ENCODE data around the gene CDON.

Gene CDON

DNA sequence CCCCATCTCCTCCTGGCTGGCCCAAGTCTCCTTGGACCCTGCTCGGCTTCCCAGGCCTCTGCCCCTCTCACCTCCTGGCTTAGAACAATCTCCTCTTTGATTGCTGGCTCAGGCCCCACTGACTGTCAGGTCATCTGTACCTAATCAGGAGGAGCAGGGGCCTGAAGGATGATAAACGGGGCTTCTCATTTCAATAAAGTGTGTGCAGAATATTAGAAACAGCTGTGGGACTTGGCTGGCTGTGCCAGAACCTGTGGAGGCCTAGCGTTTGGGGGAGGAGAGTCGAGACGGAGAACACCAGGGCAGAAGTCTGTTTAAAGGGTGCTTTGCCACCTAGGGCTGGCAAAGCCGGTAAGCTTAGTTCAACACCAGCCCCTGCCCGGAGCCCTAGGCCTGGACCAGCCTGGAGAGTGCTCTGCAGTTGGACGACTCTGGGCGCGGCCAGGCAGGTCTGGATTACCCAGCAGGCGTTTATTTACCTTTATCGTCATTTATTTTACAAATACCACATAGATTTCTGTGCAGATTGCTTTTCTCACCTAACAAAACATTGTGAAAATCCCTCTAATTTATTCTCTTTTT, 127.0 kb downstream of the CDON start:
- WGBS, 2 experiments, result 92 to 93% methylated on average over 12 of the region's 12 CpGs
- Histone ChIP-seq H3K36me3 (ENCODE audit: control insufficient read depth, insufficient read depth, low read length) (no peaks in the 10 kb centered on the region), H3K9me3 (ENCODE audit: control insufficient read depth, low read length) (no peaks in the 10 kb centered on the region), H3K27ac (ENCODE audit: insufficient read depth, low read depth, low read length, poor library complexity, severe bottlenecking) (no peak overlapping the region), H3K4me1 (ENCODE audit: control insufficient read depth, insufficient read depth, low read length) (peaks cover 11% of the 10 kb centered on the region), H3K27me3 (ENCODE audit: control insufficient read depth, insufficient read depth, low read length, poor library complexity, severe bottlenecking) (no peaks in the 10 kb centered on the region), H3K4me3 (ENCODE audit: insufficient read depth, low read depth, low read length) (no peak overlapping the region)

DNA sequence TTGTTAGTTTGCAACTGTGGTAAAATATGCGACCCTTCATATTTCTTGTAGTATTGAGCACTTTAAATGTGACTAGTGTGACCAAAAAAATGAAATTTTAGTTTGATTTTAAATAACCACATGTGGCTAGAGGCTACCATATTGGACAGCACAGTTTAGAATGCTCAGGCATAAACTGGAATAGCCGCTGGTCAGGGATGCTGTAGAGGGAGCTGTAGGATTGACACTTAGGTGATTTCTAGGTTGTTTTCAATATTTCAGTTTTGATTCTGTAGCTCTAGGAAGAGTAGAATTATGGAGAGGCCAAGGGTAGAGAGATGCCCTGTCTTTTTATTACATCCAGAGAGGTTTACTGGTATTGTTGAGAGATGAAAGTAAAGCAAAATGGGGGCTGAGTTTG, 127.6 kb downstream of the CDON start:
- H3K4me3 ChIP-seq (ENCODE audit: insufficient read depth, low read depth, low read length), result no peak overlapping the region
- no peak overlapping the region for H3K27ac ChIP-seq (ENCODE audit: insufficient read depth, low read depth, low read length, poor library complexity, severe bottlenecking)
- peaks cover 11% of the 10 kb centered on the region for H3K4me1 ChIP-seq (ENCODE audit: control insufficient read depth, insufficient read depth, low read length)
- no peaks in the 10 kb centered on the region for H3K9me3 ChIP-seq (ENCODE audit: control insufficient read depth, low read length)
- 95 to 98% methylated on average over 2 of the region's 2 CpGs for WGBS, 2 experiments
- no peaks in the 10 kb centered on the region for H3K36me3 ChIP-seq (ENCODE audit: control insufficient read depth, insufficient read depth, low read length)
- no peaks in the 10 kb centered on the region for H3K27me3 ChIP-seq (ENCODE audit: control insufficient read depth, insufficient read depth, low read length, poor library complexity, severe bottlenecking)

DNA sequence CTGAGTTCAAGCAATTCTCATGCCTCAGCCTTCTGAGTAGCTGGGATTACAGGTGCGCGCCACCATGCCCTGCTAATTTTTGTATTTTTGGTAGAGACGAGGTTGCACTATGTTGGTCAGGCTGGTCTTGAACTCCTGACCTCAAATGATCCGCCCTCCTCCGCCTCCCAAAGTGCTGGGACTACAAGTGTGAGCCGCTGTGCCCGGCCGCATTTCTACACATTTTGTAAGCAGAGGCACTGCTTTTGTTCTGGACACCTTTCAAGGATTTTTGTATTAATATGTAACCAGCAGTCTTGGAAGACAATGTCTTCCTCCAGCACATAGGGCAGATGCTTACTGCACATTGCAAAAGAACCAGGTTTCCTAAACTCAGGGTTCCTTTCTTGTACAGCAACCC, 128.2 kb downstream of the CDON start:
- Histone ChIP-seq H3K4me3 (ENCODE audit: insufficient read depth, low read depth, low read length) (no peak overlapping the region), H3K27ac (ENCODE audit: insufficient read depth, low read depth, low read length, poor library complexity, severe bottlenecking) (no peak overlapping the region), H3K27me3 (ENCODE audit: control insufficient read depth, insufficient read depth, low read length, poor library complexity, severe bottlenecking) (no peaks in the 10 kb centered on the region), H3K9me3 (ENCODE audit: control insufficient read depth, low read length) (no peaks in the 10 kb centered on the region), H3K4me1 (ENCODE audit: control insufficient read depth, insufficient read depth, low read length) (peaks cover 10% of the 10 kb centered on the region), H3K36me3 (ENCODE audit: control insufficient read depth, insufficient read depth, low read length) (no peaks in the 10 kb centered on the region)
- 93 to 95% methylated on average over 8 of the region's 8 CpGs for WGBS, 2 experiments

DNA sequence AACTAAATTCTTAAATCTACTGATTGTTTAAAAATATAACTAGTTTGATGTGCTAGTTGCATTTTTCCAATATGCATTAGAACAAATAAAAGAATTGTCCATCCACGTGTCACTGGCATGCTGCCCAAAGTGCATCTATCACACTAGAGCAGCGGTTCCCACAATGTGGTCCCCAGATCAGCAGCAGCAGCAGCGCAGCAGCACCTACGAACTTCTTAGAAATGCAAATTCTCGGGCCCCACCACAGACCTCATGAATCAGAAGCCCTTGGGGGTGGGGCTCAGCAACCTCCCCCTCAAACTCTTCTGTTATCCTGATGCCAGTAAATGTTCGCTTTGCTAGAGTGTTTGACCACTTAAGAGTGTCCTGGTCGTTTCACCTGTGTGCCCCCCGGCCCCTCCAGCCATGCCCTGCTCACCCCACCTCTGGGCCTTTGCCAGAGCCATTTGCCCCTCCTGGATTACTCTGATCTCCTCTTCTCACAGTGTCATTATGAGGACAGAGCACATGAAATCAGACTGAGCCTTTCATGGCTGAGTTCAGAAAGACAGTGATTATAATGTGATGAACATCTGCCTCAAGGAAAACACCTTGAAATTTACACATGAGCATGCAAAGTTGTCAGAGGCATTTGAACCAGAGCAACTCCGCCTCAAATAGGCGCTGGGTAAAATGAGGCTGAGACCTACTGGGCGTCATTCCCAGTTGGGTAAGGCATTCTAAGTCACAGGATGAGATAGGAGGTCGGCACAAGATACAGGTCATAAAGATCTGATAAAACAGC, 129.4 kb downstream of the CDON start:
- Histone ChIP-seq H3K4me3 (ENCODE audit: insufficient read depth, low read depth, low read length) (no peak overlapping the region), H3K36me3 (ENCODE audit: control insufficient read depth, insufficient read depth, low read length) (no peaks in the 10 kb centered on the region), H3K9me3 (ENCODE audit: control insufficient read depth, low read length) (no peaks in the 10 kb centered on the region), H3K27me3 (ENCODE audit: control insufficient read depth, insufficient read depth, low read length, poor library complexity, severe bottlenecking) (no peaks in the 10 kb centered on the region), H3K4me1 (ENCODE audit: control insufficient read depth, insufficient read depth, low read length) (no peaks in the 10 kb centered on the region), H3K27ac (ENCODE audit: insufficient read depth, low read depth, low read length, poor library complexity, severe bottlenecking) (no peak overlapping the region)
- WGBS, 2 experiments, result 52 to 55% methylated on average over 12 of the region's 12 CpGs

DNA sequence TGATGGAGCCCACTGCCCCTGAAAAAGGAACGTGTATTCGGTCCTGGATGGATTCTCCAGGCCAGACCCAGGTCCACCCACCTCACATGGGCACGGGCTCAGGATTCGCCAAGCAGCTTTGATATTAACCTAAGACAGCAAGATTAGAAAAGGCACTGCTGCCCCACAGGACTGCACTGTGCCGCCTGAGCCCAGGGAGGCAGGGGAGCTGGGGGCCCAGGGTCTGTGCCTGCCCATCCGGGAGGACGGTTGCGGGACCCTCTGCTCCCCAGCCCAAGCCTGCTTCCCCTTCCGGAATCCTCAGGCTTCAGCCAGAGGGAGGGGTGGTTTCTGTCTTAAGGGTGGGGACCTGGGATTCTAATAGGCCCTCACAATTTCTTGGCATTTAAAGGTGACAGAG, 130.4 kb downstream of the CDON start:
- Histone ChIP-seq H3K27ac (ENCODE audit: insufficient read depth, low read depth, low read length, poor library complexity, severe bottlenecking) (no peak overlapping the region), H3K4me1 (ENCODE audit: control insufficient read depth, insufficient read depth, low read length) (no peaks in the 10 kb centered on the region), H3K27me3 (ENCODE audit: control insufficient read depth, insufficient read depth, low read length, poor library complexity, severe bottlenecking) (no peaks in the 10 kb centered on the region), H3K9me3 (ENCODE audit: control insufficient read depth, low read length) (no peaks in the 10 kb centered on the region), H3K4me3 (ENCODE audit: insufficient read depth, low read depth, low read length) (no peak overlapping the region), H3K36me3 (ENCODE audit: control insufficient read depth, insufficient read depth, low read length) (no peaks in the 10 kb centered on the region)
- WGBS, 2 experiments, result 84 to 88% methylated on average over 9 of the region's 9 CpGs

DNA sequence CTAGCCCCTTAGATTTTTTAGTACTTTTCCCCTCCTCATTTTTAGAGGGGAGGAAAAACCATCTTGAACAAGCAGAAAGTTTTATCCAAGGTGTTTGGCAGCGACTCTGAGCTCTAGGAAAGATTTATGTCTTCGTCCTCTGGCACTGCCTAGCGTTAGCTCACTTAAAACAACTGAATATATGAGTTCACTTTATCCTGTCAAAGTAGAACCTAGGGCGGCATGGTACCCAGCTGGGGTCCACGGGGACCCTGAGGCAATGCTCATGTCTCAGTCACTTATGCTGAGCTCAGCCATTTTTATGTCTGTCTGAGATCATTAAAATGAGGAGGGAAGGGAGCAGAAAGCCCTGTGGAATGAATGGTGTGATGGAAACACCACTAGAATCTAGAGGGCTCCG, 131.0 kb downstream of the CDON start:
- Histone ChIP-seq H3K9me3 (ENCODE audit: control insufficient read depth, low read length) (no peaks in the 10 kb centered on the region), H3K4me1 (ENCODE audit: control insufficient read depth, insufficient read depth, low read length) (no peaks in the 10 kb centered on the region), H3K4me3 (ENCODE audit: insufficient read depth, low read depth, low read length) (no peak overlapping the region), H3K27me3 (ENCODE audit: control insufficient read depth, insufficient read depth, low read length, poor library complexity, severe bottlenecking) (no peaks in the 10 kb centered on the region), H3K36me3 (ENCODE audit: control insufficient read depth, insufficient read depth, low read length) (no peaks in the 10 kb centered on the region), H3K27ac (ENCODE audit: insufficient read depth, low read depth, low read length, poor library complexity, severe bottlenecking) (no peak overlapping the region)
- WGBS, 2 experiments, result 89 to 92% methylated on average over 6 of the region's 6 CpGs

DNA sequence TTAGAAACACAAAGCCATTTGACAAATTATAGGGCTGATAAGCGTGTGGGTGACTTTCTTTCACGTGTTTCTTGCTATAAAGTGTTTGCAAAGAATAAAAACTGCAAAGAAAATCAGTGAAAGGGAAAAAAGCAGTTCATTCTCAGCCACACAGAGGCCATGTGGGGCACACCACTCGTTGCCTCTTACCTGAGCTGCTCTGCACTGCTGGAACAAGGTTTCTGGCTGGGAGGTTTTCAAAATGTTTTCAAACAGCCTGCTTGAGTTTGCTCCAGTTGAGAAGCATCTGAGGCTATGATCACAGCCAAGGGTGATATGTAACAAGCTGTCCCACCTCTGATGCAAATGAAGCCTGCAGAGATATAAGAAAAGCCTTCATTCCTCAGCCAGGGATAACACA, 131.6 kb downstream of the CDON start:
- H3K4me1 ChIP-seq (ENCODE audit: control insufficient read depth, insufficient read depth, low read length), result peaks cover under 1% of the 10 kb centered on the region
- no peaks in the 10 kb centered on the region for H3K27me3 ChIP-seq (ENCODE audit: control insufficient read depth, insufficient read depth, low read length, poor library complexity, severe bottlenecking)
- no peaks in the 10 kb centered on the region for H3K9me3 ChIP-seq (ENCODE audit: control insufficient read depth, low read length)
- H3K27ac ChIP-seq (ENCODE audit: insufficient read depth, low read depth, low read length, poor library complexity, severe bottlenecking), result no peak overlapping the region
- H3K4me3 ChIP-seq (ENCODE audit: insufficient read depth, low read depth, low read length), result no peak overlapping the region
- H3K36me3 ChIP-seq (ENCODE audit: control insufficient read depth, insufficient read depth, low read length), result no peaks in the 10 kb centered on the region
- WGBS, 2 experiments, result 69 to 75% methylated on average over 3 of the region's 3 CpGs

DNA sequence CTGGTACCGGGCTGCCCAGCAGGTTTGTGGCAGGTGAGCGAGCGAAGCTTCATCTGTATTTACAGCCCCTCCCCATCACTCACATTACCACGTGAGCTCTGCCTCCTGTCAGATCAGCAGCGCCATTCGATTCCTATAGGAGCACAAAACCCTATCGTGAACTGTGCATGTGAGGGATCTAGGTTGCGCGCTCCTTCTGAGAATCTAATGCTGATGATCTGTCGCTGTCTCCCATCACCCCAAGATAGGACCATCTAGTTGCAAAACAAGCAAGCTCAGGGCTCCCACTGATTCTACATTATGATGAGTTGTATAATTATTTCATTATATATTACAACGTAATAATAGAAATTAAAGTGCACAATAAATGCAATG, 132.6 kb downstream of the CDON start:
- 90 to 92% methylated on average over 10 to 11 of the region's 11 CpGs for WGBS, 2 experiments
- H3K9me3 ChIP-seq (ENCODE audit: control insufficient read depth, low read length), result no peaks in the 10 kb centered on the region

DNA sequence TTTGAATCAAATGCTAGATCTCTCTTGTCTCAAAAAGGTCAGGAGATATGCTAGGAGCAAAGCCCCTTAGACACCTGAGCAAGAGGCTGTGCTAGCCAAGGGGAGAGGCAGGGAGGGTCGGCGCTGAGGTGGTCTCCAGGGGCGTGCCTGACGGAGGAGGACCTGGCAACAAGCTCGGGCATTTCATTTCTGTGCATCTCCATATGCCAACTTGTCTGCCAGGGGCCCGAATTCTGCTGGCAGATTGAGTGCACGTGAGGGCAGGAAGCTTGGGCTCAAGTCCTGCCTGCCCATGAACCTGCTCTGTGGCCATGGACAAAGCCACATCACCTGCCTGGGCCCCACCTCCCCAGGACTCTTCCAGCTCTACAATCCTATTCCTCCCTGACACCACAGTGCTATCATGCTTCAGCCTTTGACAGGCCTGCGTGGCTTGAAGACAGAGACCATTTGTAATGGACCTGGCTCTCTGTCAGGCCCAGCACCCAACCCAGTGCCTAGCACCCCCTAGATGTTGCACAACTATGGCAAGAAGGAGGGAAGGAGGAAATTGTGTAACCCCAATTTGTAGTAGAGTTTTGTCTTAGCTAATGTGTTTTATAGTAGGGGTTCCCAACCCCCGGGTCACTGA, 133.1 kb downstream of the CDON start:
- no peaks in the 10 kb centered on the region for H3K36me3 ChIP-seq (ENCODE audit: control insufficient read depth, insufficient read depth, low read length)
- WGBS, 2 experiments, result 94 to 95% methylated on average over 9 of the region's 9 CpGs

More for the DNA sequence above, 132.6 kb downstream of the CDON start:
- peaks cover 11% of the 10 kb centered on the region for H3K4me1 ChIP-seq (ENCODE audit: control insufficient read depth, insufficient read depth, low read length)
- H3K36me3 ChIP-seq (ENCODE audit: control insufficient read depth, insufficient read depth, low read length), result no peaks in the 10 kb centered on the region
- H3K27ac ChIP-seq (ENCODE audit: insufficient read depth, low read depth, low read length, poor library complexity, severe bottlenecking), result no peak overlapping the region
- no peak overlapping the region for H3K4me3 ChIP-seq (ENCODE audit: insufficient read depth, low read depth, low read length)
- no peaks in the 10 kb centered on the region for H3K27me3 ChIP-seq (ENCODE audit: control insufficient read depth, insufficient read depth, low read length, poor library complexity, severe bottlenecking)

DNA sequence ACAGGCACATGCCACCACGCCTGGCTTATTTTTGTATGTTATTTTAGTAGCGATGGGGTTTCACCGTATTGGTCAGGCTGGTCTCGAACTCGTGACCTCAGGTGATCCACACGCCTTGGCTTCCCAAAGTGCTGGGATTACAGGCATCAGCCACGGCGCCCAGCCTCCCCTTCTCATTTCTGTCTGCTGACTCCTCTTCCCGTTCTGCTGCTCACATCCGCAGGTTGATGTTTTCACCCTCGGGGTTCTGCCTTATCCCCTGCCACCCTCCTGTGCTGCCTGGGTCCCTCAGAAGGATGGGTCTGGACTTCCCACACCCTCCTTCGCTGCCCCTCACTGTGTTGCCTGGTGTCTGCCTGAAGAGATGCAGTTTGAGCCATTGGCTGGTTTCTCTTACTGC, 136.0 kb downstream of the CDON start:
- Histone ChIP-seq H3K27me3 (ENCODE audit: control insufficient read depth, insufficient read depth, low read length, poor library complexity, severe bottlenecking) (no peaks in the 10 kb centered on the region), H3K27ac (ENCODE audit: insufficient read depth, low read depth, low read length, poor library complexity, severe bottlenecking) (no peak overlapping the region), H3K4me3 (ENCODE audit: insufficient read depth, low read depth, low read length) (no peak overlapping the region), H3K36me3 (ENCODE audit: control insufficient read depth, insufficient read depth, low read length) (no peaks in the 10 kb centered on the region), H3K4me1 (ENCODE audit: control insufficient read depth, insufficient read depth, low read length) (peaks cover 13% of the 10 kb centered on the region), H3K9me3 (ENCODE audit: control insufficient read depth, low read length) (no peaks in the 10 kb centered on the region)
- WGBS, 2 experiments, result 93 to 94% methylated on average over 12 of the region's 12 CpGs

More for the DNA sequence above, 133.1 kb downstream of the CDON start:
- Histone ChIP-seq H3K27ac (ENCODE audit: insufficient read depth, low read depth, low read length, poor library complexity, severe bottlenecking) (no peak overlapping the region), H3K4me3 (ENCODE audit: insufficient read depth, low read depth, low read length) (no peak overlapping the region), H3K4me1 (ENCODE audit: control insufficient read depth, insufficient read depth, low read length) (peaks cover 13% of the 10 kb centered on the region), H3K27me3 (ENCODE audit: control insufficient read depth, insufficient read depth, low read length, poor library complexity, severe bottlenecking) (no peaks in the 10 kb centered on the region), H3K9me3 (ENCODE audit: control insufficient read depth, low read length) (no peaks in the 10 kb centered on the region)
